GM18868 (cell line): ENCODE measurements around the gene CASKIN2.

Source experiments
- ATAC-seq: cut with Tn5 transposase; IDR thresholded peaks from one replicate; pipeline ENCODE4 v1.9.1; 2021; ENCODE audit warnings: mild to moderate bottlenecking, moderate library complexity; ENCODE audit not compliant: unreplicated experiment

Gene CASKIN2

GRCh38 chr17:75515496-75516254 lies at the start of gene CASKIN2:
Gene CASKIN2, minus strand, starts transcription at chr17:75515537. Its CDS starts 1,733 bp downstream, at chr17:75513804.
- ATAC-seq = peak; percentile 34

- ATAC-seq = no peak
Observed at GRCh38 chr17:75565066-75565465, 49.7 kb upstream of the CASKIN2 start.

- no peak for ATAC-seq
Observed at GRCh38 chr17:75564195-75564594, 48.9 kb upstream of the CASKIN2 start.

- no peak for ATAC-seq
Observed at GRCh38 chr17:75563063-75563758, 47.9 kb upstream of the CASKIN2 start.

- ATAC-seq = no peak
Observed at GRCh38 chr17:75561927-75562603, 46.7 kb upstream of the CASKIN2 start.

- ATAC-seq = no peak
Observed at GRCh38 chr17:75559958-75560533, 44.7 kb upstream of the CASKIN2 start.

- no peak for ATAC-seq
Observed at GRCh38 chr17:75558666-75559530, 43.6 kb upstream of the CASKIN2 start.

- no peak for ATAC-seq
Observed at GRCh38 chr17:75557852-75558665, 42.7 kb upstream of the CASKIN2 start.

GRCh38 chr17:75557075-75557851 lies 41.9 kb upstream of the CASKIN2 start:
- ATAC-seq = no peak

- ATAC-seq = no peak
Observed at GRCh38 chr17:75555679-75556153, 40.4 kb upstream of the CASKIN2 start.

- ATAC-seq = no peak
Observed at GRCh38 chr17:75553295-75554110, 38.2 kb upstream of the CASKIN2 start.

GRCh38 chr17:75552425-75553294 lies 37.3 kb upstream of the CASKIN2 start:
- no peak for ATAC-seq

- no peak for ATAC-seq
Observed at GRCh38 chr17:75551266-75551665, 35.9 kb upstream of the CASKIN2 start.

GRCh38 chr17:75550139-75550465 lies 34.8 kb upstream of the CASKIN2 start:
- no peak for ATAC-seq

GRCh38 chr17:75549246-75550138 lies 34.2 kb upstream of the CASKIN2 start:
- ATAC-seq = no peak

- ATAC-seq = no peak
Observed at GRCh38 chr17:75548813-75549212, 33.5 kb upstream of the CASKIN2 start.
